Stimulated activated CD4-positive, alpha-beta T cell treated with anti-CD3 and anti-CD28 coated beads, Interleukin-2, amount 100 ng/mL, for 48 hours (primary cell): ENCODE results near the gene NR2F2.
A peak's percentile ranks its signal among the peaks of the same experiment; 100 is the strongest.

Source experiments
- DNase-seq, 2 donors: peaks; one replicate each; pipeline ENCODE4 v3.0.0-alpha.2; 2020

NR2F2 gene

DNA sequence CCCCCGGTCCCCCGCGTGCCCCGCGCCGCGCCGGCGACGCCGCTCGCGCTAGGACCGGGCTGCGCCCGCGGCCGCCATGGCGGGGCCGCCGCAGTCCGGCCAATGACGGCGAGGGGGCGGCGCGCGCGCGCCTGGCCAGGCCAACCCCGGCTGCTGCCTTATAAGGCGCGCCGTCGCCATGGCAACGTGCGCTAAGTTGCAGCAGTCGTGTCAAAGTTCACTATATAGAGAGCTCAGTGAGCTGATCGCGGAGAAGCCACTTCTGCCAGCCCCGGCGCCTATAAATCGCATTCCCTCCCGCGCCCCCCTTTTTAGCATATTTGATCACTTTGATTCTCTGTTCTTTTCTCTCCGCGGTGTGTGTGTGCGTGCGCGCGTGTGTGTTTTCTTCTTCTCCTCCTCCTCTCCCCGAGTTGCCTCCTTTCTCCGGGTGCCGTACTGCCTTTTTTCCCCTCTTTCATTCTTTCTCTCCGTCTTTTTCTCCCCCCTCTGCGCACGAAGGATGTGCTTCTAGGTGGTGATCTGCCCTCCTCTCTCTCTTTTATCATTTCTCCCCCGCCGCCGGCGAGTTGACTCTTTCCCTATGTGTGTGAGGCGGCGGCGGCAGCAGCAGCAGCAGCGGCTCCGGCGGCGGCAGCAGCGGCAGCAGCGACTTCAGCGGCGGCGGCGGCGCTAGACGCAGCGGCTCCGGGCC is at the start of gene NR2F2:
NR2F2 (plus strand) TSS at position 251 of the 694 bp plus-strand sequence. CDS start 1,406 bp downstream, outside the sequence.
- peak; percentile 37 to 47 for DNase-seq

DNA sequence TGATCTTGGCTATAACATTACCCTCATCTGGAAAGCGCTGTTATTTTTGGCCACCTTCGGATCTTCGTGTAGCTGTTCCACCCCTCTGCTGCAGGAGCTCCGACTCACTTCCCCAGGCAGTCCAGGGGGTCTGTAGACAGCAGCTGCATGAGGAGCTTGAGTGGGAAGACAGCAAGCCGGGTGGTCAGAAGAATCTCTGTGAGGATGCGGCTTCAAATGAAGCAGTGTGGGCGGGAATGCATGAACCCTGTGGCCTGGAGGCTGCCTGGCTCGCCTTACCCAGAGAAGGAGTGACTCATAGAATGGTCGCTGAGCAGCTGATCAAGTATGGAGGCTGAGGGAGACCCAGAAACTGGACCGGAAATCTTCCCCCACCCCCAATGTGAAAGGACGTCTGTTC is 45.2 kb upstream of the NR2F2 start:
- DNase-seq = no peak

DNA sequence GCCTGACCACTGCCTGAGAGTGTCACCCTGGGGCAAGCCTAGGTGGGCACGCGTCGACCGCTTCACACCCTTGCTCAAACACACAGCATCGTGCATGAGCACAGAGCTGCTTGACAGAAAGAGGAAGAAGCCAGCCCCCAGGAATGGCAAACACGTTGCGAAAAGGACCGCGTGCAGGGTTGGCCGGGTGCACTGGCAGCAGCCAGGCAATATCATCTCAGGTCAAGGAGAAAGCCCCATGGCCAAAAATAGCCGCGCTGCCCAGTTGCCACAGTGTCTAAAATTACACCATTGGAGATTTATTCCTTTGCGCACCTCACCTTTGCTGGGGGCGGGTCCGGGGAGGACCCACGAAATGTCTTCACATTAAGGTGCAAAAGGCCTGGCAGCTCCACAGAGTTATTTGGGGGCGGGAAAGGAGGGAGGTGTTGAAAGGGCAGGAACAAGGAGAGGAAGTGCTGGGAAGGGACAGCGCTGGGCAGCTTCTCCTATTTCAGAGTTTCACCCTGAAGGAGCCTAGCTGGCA is 44.7 kb upstream of the NR2F2 start:
- DNase-seq = no peak

DNA sequence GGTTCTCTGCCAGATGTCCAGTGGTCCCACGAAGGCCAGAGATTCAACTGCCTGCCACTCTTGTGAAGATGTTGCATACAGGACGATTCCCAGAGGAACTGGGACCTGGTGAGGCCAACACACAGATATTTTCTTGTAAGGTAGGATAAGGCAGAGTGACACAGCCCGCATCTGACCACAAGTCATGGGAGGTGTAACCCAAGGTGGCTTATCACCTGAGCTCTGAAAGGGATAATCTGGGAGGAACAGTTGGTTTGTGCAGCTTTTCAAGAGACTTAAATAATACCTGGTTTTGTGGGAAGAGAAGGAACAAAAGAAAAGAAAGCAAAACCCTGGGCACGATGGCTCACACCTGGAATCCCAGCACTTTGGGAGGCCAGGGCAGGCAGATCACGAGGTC is 39.8 kb upstream of the NR2F2 start:
- DNase-seq = no peak

DNA sequence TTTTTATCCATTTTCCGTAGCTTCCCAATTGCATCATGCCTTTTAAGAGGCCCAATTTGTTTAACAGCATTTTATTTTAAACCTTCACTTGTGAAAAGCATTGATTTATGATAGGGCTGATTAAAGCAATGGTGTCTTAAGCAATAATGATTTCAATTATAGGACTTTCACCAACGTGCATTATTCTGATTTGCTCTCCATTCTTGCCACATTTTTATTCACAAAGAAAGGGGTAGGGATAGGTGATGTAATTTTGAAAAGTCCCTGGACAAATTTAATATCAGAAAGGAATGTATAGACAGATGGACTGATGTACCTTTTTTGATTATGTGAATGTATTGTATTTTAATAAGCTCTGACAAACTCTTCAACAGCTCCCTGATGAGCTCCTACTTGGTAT is 37.9 kb upstream of the NR2F2 start:
- no peak for DNase-seq

DNA sequence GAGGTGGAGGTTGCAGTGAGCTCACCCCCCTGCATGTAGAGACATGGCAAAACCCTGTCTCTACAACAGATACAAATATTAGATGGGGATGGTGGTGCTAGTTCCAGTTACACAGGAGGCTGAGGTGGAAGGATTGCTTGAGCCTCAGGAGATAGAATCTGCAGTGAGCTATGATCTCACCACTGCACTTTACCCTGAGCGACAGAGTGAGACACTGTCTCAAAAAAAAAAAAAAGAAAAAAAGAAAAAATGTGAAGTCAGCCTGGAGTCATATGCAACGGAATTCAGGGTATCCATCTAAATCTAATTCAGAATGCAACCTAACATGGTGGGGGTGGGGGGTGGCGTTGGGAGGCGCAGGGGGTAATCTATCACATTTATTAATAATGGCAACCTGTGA is 37.1 kb upstream of the NR2F2 start:
- DNase-seq = no peak

DNA sequence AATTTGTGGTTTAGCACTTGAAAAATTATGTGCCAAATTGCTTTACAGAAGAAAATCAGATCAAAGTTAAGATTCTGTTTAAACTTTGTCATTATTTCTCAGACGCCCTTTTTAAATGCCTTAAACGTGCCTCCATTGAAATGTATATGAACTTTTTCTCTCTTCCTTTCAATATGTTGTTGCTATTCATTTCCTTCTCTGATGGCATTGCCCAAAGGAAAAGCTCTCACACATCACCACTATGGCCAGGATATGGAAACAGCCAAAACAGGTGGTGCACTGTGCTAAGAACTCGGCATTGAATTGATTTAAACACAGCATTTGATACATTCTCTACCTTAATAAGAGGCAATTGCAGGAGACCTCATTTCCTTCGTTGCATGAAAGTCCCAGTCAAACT is 35.7 kb upstream of the NR2F2 start:
- no peak for DNase-seq

DNA sequence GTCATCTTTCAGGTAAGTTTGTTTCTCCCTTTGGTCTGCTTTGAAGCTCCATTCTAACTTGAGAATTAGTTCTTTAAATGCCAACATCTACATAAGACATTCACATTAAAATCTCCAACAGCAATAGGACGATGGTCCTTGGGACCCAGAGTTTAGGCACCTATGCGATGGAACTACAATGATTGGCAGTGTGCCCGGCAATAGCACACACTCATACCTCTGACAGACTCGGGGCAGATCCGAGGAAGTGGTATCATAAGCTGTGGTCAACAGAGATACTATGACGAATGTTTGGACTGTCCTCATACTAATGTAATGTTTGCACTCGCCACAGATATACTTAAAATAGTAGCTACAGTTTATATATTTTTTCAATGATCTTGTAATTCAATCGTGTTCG is 34.2 kb upstream of the NR2F2 start:
- no peak for DNase-seq

DNA sequence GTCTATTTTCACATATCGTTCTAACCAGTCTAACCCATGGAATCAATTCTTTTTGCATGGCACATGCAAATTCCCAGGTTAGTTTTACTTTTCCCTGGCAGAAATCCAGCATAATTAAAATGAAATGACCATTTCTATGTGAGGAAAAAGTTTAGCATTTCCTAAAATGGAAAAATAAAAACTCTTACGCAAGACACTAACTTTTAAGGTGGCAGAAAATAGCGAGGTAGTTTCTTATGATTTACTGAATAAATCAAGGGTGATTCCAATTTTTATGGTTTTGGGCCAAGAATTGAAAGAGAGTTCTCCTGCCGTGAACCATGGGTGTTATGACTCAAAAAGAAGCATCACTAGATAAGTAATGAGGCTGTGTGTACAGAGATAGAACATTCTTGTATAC is 32.7 kb upstream of the NR2F2 start:
- no peak for DNase-seq

DNA sequence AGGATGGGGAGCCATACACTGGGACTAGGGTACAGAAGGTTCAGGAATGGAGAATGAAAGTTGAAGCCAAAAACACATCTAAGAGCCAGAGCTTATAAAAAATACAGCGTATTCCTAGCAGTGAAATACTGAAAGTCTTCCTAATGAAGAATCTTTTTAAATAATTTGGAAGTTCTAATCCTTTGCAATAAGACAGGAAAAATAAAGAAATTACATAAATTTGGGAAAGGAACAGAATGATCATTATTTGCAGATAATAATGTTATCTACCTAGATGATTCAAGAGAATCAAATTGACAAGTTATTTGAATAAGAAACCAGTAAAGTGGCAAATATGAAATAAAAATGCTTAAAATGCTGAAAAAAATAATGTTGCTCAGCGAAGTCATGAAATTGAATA is 32.3 kb upstream of the NR2F2 start:
- no peak for DNase-seq

DNA sequence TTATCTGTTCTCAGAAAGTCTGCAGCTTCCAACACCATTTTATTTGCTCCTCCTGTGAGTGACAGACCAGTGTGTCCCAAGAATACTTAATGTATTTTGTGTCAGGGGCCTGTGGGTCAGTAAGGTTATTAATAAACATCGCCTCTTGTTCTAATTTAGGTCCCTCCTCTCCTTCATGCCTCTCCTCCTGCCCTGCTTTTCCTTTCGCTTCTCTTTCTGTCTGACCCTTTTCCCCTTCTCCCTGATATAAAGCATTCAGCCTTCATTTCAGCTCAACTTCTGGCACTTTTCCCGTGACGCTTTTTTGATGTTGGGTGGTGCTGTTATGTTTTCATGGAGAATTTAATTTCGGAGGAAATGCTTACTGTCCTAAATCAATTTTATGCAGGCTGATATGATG is 29.7 kb upstream of the NR2F2 start:
- no peak for DNase-seq

DNA sequence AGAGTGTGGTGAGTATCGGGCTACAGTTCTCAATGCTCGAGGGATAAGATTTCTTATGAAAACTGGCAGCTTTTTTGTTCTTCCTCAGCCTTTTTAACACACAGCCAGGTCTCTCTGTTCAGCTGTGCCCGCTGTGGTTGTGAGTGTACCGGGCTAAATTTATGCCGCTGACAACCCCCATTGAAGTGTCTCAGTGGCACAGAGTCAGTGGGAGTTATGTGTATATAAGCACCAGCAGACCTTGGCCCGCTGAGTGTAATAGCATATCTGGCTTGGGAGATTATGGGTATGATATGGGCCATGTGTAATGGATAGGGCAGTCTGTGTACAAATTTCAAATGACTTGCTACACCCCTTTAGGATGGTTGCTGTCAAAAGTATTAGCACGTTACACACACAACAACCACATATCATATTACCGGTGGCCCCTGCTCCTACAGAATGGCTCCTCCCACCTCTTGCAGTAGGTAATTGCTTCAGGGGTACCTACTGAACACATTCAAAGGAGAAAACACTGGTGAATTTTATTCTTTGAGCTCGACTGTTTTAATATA is 26.9 kb upstream of the NR2F2 start:
- DNase-seq = no peak

DNA sequence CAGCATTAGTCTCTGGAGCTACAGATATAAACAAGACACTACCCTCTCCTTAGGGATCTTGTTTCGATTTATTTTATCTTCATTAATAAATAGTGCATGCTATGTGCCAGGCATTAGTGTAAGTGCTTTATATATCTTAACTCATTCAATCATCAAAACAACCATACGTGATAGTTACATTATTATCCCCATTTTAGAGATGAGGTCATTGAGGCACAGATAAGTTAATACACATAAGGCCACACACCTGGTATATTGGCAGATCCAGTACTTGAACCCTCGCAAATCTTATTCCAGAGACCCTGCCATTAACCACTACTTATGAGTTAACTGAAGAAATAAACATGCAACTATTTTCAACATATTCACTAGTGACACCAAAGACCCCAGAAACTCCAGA is 25.7 kb upstream of the NR2F2 start:
- no peak for DNase-seq

DNA sequence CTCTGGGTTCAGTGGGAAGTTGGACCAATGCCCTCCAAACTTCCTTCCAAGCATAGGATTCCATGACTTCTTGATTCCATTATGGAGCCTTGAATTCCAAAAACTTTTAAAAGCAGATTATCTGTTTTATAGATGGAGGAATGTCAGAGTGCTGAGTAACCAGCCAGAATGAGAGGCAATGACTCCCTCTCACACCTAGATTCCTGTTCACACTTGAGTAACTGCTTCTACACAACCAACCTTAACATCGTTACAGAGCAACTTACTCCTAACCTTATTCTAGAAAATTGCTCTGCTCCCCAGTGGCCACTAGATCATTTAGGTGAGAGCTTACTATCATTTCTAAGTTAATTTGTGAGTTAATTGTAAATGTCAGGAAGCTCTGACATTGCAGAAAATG is 24.2 kb upstream of the NR2F2 start:
- DNase-seq = no peak

DNA sequence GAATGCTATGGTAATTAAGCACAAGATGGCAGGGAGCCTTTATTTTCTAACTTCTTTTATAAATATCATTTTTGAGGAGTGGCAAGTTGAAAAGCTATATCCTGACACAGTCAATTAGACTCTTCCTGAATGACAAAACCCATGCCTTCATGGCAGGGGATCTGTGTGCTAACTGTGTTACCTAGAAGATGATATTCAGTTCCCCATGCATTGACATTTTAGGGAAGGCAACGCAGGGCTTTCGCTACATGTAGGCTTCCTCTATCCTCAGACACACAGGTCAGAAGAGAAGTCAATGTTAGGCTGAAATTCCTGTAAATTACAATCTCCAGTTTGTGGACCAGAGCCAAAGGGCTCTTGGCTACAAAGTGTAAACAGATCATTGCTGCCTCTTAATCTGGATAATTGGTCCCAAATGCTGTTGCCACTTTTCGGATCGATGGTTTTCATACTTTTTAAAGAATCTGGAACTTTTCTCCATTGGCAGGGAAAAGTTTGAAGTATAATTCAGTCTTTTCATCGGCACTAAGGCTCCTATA is 22.6 kb upstream of the NR2F2 start:
- no peak for DNase-seq

DNA sequence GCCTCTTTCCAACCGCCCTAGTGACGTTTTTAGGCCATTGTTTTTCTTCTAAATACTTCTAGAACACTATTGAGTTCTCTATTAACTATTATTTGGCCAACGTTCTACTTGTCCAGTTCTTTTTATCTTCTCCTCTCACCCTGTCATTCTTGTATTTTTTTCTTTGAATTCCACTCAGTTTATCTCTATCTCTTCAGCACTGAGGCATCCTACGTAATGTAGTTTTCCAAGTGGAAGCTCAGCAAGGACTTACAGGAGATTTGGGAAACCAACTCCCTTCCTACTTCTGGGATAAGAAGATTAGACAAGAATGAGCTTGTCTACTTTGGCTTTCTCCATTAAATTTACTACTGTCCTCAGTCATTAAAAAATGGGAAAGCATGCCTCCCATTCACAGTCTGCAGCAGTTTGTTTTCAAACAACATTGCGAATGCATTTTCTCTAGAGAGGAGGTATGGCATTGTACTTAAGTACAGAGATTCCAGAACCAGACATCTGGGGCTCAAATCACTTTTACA is 21.3 kb upstream of the NR2F2 start:
- DNase-seq = no peak

DNA sequence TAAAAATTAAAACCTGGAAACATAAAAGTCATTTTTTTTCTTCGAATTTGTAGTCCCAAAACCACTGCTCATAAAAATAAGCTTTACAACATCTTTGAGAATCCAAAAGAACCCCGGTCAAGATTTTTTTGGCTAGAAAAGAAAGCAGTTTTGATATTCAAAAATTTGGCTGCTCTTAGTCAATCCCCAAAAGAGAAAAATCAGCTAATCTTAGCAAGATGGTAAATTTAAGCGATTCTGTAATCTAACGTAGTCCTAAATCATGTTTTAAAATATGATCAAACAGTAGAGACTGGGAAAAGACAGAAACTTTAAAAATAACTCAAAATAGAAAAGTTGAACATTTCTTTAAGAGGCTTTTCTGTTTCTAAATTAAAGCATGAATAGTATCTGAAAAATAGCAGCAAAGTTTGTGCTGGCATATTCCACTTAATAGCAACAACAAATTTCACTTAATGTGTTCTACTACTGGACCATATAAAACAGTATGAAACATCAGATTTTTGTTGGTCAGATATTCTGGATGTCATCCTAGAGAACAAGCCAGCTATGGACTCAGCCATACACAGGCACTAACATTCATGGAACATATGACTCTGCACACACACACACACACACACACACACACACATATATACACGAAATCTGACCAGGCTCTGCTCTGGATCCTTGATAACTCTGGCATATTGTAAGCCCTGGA is 19.1 kb upstream of the NR2F2 start:
- no peak for DNase-seq

DNA sequence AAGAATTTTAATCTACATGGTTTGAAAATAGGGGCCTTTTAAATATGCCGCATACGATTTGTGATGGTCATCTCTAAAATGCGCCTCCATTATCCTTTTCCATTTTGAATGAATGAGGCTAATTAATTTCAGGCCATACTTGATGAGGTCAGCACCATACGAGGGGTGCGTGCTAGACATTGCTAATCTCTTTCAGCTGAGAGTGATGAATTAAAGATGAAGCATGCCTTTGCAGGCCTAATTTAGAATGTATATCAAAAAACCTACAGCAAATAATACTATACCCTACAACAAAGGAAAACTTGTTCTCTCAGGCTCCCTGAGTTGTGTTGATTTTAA is 18.6 kb upstream of the NR2F2 start:
- no peak for DNase-seq

DNA sequence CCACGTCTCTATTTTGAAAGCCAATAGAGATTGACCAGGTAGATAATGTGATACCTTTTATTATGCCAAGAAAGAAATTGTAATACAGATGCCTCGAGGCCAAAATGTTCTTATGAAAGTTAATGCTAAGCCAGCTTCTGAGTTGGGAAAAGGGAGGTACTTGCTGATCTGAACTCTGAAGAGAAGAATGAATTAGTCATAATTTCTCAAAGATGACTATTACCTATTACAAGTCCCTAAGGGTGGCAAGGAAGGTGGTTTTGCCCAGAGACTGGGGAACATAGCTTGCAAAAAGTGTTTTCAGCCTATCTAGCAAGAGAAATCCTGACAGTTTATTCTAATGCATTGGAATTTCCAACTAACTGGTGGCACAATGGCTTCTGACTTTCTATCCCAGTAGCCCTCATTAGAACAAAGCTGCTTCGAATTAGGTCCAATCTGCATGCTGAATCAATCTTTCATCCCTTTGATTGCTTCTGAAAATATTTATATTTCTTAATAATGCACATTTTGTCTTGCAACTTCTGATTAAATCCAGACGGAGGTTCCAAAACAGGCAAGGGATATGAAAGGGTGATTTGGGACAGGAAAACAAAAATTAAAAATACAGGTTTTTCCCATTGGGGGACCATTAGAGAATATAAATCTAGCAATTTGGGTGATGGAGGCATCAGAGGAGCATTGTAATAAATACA is 17.7 kb upstream of the NR2F2 start:
- DNase-seq = no peak

DNA sequence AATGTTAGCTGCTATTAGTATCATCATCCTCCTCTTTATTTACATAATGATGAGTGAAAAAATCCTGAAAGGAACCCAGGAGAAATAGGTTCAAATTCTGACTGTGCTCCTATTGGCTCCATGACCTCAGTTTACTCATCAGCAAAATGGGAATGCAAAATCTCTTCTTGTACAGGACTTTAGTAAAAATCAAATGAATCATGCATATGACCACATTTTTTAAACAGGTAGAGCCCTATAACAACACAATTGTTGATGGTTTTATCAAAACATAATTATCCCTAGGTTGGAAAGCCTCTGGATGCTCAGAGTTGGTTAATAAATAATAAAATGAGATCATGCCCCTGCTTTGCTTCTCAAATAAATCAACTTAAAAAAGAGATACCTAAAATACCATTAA is 16.0 kb upstream of the NR2F2 start:
- no peak for DNase-seq

DNA sequence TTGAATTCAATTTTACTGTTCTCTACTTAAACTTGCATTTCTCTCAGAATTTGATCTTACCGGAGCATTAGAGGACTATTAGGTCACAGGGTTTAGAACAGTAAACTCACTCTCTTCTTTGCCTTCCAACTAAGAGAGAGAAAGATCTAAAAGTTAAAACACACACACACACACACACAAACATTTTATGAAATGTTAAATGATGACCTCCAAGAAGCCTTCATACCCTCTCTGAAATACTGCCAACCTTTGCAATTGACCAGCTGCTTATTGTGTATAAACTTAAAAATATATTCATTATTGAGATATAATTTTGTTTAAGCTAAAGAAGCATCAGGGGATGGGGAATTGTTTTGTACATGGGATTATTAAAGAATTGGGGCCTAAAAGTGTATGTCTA is 15.5 kb upstream of the NR2F2 start:
- no peak for DNase-seq

DNA sequence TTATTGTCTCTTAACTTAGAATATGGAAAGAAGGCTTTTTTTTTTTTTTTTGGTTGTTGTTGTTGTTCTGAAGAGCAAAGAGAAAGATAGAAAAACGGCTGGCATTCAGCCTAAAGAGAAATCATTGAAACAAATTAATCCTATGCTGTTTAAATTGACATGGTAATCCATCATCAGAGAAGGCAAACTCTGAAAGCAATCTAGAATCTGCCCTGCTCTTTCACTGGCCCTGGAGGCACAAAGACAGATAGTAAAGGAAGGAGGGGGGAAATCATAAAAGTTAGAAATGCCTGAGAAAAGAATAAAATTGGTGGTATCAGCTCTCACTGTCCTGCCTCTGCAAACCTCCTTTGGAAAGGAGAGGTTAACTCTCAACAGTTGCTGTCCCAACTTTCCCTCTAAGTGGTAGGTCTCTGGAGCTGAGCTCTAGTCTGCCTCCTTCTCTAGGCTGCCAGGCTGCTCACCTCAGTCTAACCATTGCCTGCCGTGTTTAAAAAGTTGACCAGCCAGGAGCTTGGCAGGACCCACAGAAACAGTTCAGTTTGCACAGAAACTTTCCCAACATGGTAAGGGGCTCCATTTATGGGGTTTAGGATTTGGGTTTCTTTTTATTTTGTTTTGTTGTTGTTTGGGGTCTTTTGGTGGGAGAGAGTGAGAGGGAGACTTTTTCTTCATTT is 13.4 kb upstream of the NR2F2 start:
- no peak for DNase-seq

DNA sequence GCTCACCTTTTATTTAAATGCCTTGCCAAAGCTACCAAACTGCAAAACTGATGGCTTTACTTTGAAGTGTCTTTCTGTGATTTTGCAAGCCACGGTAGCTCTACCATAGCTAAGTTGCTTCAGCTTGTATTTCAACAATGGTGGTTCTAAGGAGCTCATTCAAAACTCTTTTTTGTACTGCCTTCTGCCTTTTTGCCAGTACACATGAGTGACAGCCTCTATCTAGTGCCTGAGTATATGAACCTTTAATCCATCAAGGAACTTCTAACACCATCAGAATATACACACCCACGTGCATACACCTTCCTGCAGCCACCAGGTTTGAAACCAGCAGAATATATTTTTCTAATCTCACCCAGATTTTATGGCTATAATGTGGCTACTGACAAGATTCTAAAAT is 10.4 kb upstream of the NR2F2 start:
- no peak for DNase-seq
